Astrocyte (in vitro differentiated cells and primary cell): ENCODE measurements around the gene FBXO34. TPM values are rescaled to one million over a fixed set of nuclear protein-coding genes. Genes with fewer than 3 reads are reported as not detected.

Source experiments
- DNase-seq: peaks from one replicate; pipeline ENCODE4 v3.0.0-alpha.2; 2010; ENCODE audit warnings: low read depth
- FAIRE-seq: peaks from 2 replicates; lab custom pipeline; 2011; peaks lifted over from hg19 to GRCh38; lab: Jason Lieb, UNC
- H2AFZ ChIP-seq: 2 replicates; pipeline ENCODE4 v1.6.0; 2012; ENCODE audit warnings: low read depth, low read length, inconsistent platforms
- H3K27ac ChIP-seq: 2 replicates; pipeline ENCODE4 v1.5.1; 2011; ENCODE audit warnings: low read depth, low read length, inconsistent platforms
- H3K27me3 ChIP-seq: 2 replicates; pipeline ENCODE4 v1.6.0; 2011; ENCODE audit warnings: low read length, inconsistent platforms; ENCODE audit not compliant: insufficient read depth
- H3K36me3 ChIP-seq: 2 replicates; pipeline ENCODE4 v1.5.1; 2011; ENCODE audit warnings: low read length, inconsistent platforms; ENCODE audit not compliant: insufficient read depth
- H3K4me1 ChIP-seq: 2 replicates; pipeline ENCODE4 v1.5.1; 2011; ENCODE audit warnings: low read length, inconsistent platforms; ENCODE audit not compliant: insufficient read depth
- H3K4me2 ChIP-seq: 2 replicates; pipeline ENCODE4 v1.6.0; 2012; ENCODE audit warnings: low read length, inconsistent platforms
- H3K4me3 ChIP-seq: 2 replicates; pipeline ENCODE4 v1.5.1; 2011; ENCODE audit warnings: low read depth, mild to moderate bottlenecking, low read length, inconsistent platforms; ENCODE audit not compliant: insufficient read depth
- H3K79me2 ChIP-seq: 2 replicates; pipeline ENCODE4 v1.6.0; 2012; ENCODE audit warnings: mild to moderate bottlenecking, low read length, inconsistent platforms; ENCODE audit not compliant: insufficient read depth
- H3K9ac ChIP-seq: 2 replicates; pipeline ENCODE4 v1.6.0; 2012; ENCODE audit warnings: mild to moderate bottlenecking, low read length, inconsistent platforms
- H3K9me3 ChIP-seq: 2 replicates; pipeline ENCODE4 v1.5.1; 2012; ENCODE audit warnings: low read depth, mild to moderate bottlenecking, low read length, inconsistent platforms; ENCODE audit not compliant: insufficient read depth
- H4K20me1 ChIP-seq: 2 replicates; pipeline ENCODE4 v1.6.0; 2012; ENCODE audit warnings: low read length, inconsistent platforms; ENCODE audit not compliant: insufficient read depth
- H3K27ac Mint-ChIP-seq: one replicate; pipeline ENCODE4 v1.8.0; 2021; ENCODE audit warnings: mild to moderate bottlenecking, mixed read lengths; ENCODE audit not compliant: unreplicated experiment
- H3K27me3 Mint-ChIP-seq: one replicate; pipeline ENCODE4 v1.8.0; 2021; ENCODE audit warnings: low read depth, mixed read lengths; ENCODE audit not compliant: unreplicated experiment
- H3K36me3 Mint-ChIP-seq: one replicate; pipeline ENCODE4 v1.8.0; 2021; ENCODE audit warnings: low read depth, mixed read lengths; ENCODE audit not compliant: unreplicated experiment
- H3K4me1 Mint-ChIP-seq: one replicate; pipeline ENCODE4 v1.8.0; 2021; ENCODE audit warnings: low read depth, mixed read lengths; ENCODE audit not compliant: unreplicated experiment
- H3K4me3 Mint-ChIP-seq: one replicate; pipeline ENCODE4 v1.8.0; 2021; ENCODE audit warnings: mild to moderate bottlenecking, moderate library complexity, mixed read lengths; ENCODE audit not compliant: unreplicated experiment
- H3K9me3 Mint-ChIP-seq: one replicate; pipeline ENCODE4 v1.8.0; 2021; ENCODE audit warnings: mild to moderate bottlenecking, mixed read lengths; ENCODE audit not compliant: unreplicated experiment
- CTCF ChIP-seq: IDR thresholded peaks from 2 replicates; pipeline ENCODE4 v1.5.1; 2011; ENCODE audit warnings: low read depth, mild to moderate bottlenecking, inconsistent platforms, low read length, moderate library complexity; ENCODE audit not compliant: insufficient read depth
- EZH2 ChIP-seq: IDR thresholded peaks from 2 replicates; pipeline ENCODE4 v1.6.1; 2012; ENCODE audit warnings: mild to moderate bottlenecking, low read length, inconsistent platforms; ENCODE audit not compliant: insufficient read depth
- total RNA-seq: library from RNA; stranded (reverse); gene quantifications from 2 replicates; pipeline ENCODE4 v1.2.1, GENCODE V29; 2021

The FBXO34 gene
- total RNA-seq, 1 donor from 2014 or later = 23.4 TPM

GRCh38 chr14:55349565-55349964, 78.3 kb downstream of the FBXO34 start:
- Mint-ChIP-seq H3K36me3 (peaks cover 17% of the 10 kb centered on the region), H3K27ac (no peak overlapping the region), H3K4me3 (no peak overlapping the region), H3K9me3 (no peaks in the 10 kb centered on the region), H3K27me3 (no peaks in the 10 kb centered on the region), H3K4me1 (peaks cover 3% of the 10 kb centered on the region)
- DNase-seq (no peak), FAIRE-seq (no peak)
- Histone ChIP-seq H4K20me1 (peaks cover 70% of the 10 kb centered on the region), H3K9ac (no peak overlapping the region), H3K27me3 (no peaks in the 10 kb centered on the region), H2AFZ (no peak overlapping the region), H3K4me2 (no peak overlapping the region), H3K4me3 (no peak overlapping the region), H3K9me3 (no peaks in the 10 kb centered on the region), H3K4me1 (no peaks in the 10 kb centered on the region), H3K27ac (no peak overlapping the region), H3K79me2 (peaks cover 38% of the 10 kb centered on the region), H3K36me3 (peaks cover 13% of the 10 kb centered on the region)
- no peak for TF ChIP-seq EZH2
- TF ChIP-seq CTCF = no peak

GRCh38 chr14:55350461-55350860, 79.2 kb downstream of the FBXO34 start:
- Mint-ChIP-seq H3K27me3 (no peaks in the 10 kb centered on the region), H3K4me3 (no peak overlapping the region), H3K4me1 (no peaks in the 10 kb centered on the region), H3K9me3 (no peaks in the 10 kb centered on the region), H3K36me3 (peaks cover 17% of the 10 kb centered on the region), H3K27ac (no peak overlapping the region)
- DNase-seq (no peak), FAIRE-seq (no peak)
- Histone ChIP-seq H3K79me2 (peaks cover 29% of the 10 kb centered on the region), H3K4me1 (no peaks in the 10 kb centered on the region), H3K4me2 (no peak overlapping the region), H2AFZ (no peak overlapping the region), H3K27ac (no peak overlapping the region), H3K36me3 (peaks cover 13% of the 10 kb centered on the region), H3K27me3 (no peaks in the 10 kb centered on the region), H3K4me3 (no peak overlapping the region), H3K9ac (no peak overlapping the region), H4K20me1 (peaks cover 65% of the 10 kb centered on the region), H3K9me3 (no peaks in the 10 kb centered on the region)
- TF ChIP-seq EZH2 (no peak), CTCF (no peak)

GRCh38 chr14:55351111-55351510, 79.9 kb downstream of the FBXO34 start:
- no peaks in the 10 kb centered on the region for H3K27me3 Mint-ChIP-seq
- peaks cover 16% of the 10 kb centered on the region for H3K36me3 ChIP-seq

More at GRCh38 chr14:55351111-55351510, 79.9 kb downstream of the FBXO34 start:
- Histone ChIP-seq H3K9ac (no peak overlapping the region), H3K4me3 (no peak overlapping the region), H2AFZ (no peak overlapping the region), H3K4me2 (no peak overlapping the region), H3K9me3 (no peaks in the 10 kb centered on the region), H3K79me2 (peaks cover 23% of the 10 kb centered on the region), H4K20me1 (peaks cover 60% of the 10 kb centered on the region), H3K27ac (no peak overlapping the region), H3K4me1 (no peaks in the 10 kb centered on the region), H3K27me3 (no peaks in the 10 kb centered on the region)
- FAIRE-seq (no peak), DNase-seq (no peak)
- Mint-ChIP-seq H3K4me3 (no peak overlapping the region), H3K9me3 (no peaks in the 10 kb centered on the region), H3K36me3 (peaks cover 17% of the 10 kb centered on the region), H3K27ac (no peak overlapping the region), H3K4me1 (no peaks in the 10 kb centered on the region)
- no peak for TF ChIP-seq CTCF
- TF ChIP-seq EZH2 = no peak
